Stomach smooth muscle (tissue), 2 donors: ENCODE data around the gene TSHZ1.
"Not testable (repeated sequence)": the region's sequence is repeated elsewhere in the genome, so short reads cannot be mapped to it uniquely, and the experiment has no call there.

Experiments used
- H3K27ac ChIP-seq: one replicate; pipeline ENCODE4 v1.7.0; 2013; ENCODE audit warnings: mild to moderate bottlenecking, low read length, inconsistent platforms
- H3K27me3 ChIP-seq, 2 donors: one replicate each; pipeline ENCODE4 v1.7.0; 2013; ENCODE audit warnings: low read length in 2 of 2; ENCODE audit not compliant: insufficient read depth in 2 of 2, control insufficient read depth in 1 of 2
- H3K36me3 ChIP-seq, 2 donors: one replicate each; pipeline ENCODE4 v1.7.0; 2013; ENCODE audit warnings: low read length in 2 of 2; ENCODE audit not compliant: control insufficient read depth in 2 of 2, insufficient read depth in 2 of 2
- H3K4me1 ChIP-seq: one replicate; pipeline ENCODE4 v1.7.0; 2013; ENCODE audit warnings: low read length; ENCODE audit not compliant: control insufficient read depth, insufficient read depth
- H3K4me3 ChIP-seq, 2 donors: one replicate each; pipeline ENCODE4 v1.7.0; 2013; ENCODE audit warnings: low read length in 2 of 2
- H3K9ac ChIP-seq, 2 donors: one replicate each; pipeline ENCODE4 v1.7.0; 2013; ENCODE audit warnings: low read length in 2 of 2, mild to moderate bottlenecking in 1 of 2
- H3K9me3 ChIP-seq, 2 donors: one replicate each; pipeline ENCODE4 v1.7.0; 2013; ENCODE audit warnings: low read length in 2 of 2; ENCODE audit not compliant: control insufficient read depth in 2 of 2
- donor health status: healthy.
- donor health status: Pancreatic carcinoma.

Gene TSHZ1

DNA sequence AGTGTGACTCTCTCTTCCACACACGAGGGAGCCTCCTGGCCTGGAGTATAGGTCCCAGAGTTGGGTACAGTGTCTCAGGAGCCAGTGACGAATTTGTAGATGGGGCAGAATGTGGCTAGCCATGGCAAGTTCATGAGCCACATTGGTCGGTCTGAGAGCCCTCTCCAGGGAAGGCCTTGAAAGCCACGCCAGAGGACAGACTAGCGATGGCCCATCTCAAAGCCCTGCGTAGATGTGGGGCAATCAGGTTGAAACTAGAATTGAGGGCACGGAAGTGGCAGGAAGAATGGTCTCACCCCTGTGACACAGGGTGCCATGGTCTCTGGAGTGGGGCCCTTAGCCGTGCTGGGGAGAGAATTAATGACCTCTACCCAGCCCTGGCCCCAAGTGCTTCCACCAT is 106.2 kb downstream of the TSHZ1 start:
- no peaks in the 10 kb centered on the region for H3K36me3 ChIP-seq

DNA sequence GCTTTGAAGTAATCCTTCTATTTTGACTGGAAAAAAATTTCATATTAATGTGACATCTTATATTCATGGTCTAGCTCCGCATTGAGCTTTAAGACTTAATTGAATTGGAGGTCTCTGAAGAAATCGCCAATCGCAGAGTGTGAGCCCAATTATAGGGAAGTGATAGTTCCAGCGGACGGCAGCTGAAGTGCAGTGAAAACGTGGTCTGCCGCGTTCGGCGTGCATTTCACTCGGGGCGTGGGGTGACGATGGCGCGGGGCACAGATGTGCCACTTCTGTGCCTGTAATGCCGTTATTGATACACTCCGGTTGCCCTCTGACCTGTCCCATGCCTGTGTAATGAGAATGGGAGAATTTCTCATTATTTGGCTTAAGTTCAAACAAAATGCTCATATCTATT is 106.7 kb downstream of the TSHZ1 start:
- Histone ChIP-seq H3K4me3 (no peak overlapping the region), H3K27ac (no peak overlapping the region), H3K27me3 (no peaks in the 10 kb centered on the region), H3K36me3 (no peaks in the 10 kb centered on the region), H3K4me1 (no peaks in the 10 kb centered on the region), H3K9ac (no peak overlapping the region), H3K9me3 (no peaks in the 10 kb centered on the region)

More for the DNA sequence above, 106.2 kb downstream of the TSHZ1 start:
- no peak overlapping the region for H3K9ac ChIP-seq
- H3K27ac ChIP-seq = no peak overlapping the region
- no peak overlapping the region for H3K4me3 ChIP-seq
- H3K27me3 ChIP-seq = no peaks in the 10 kb centered on the region
- no peaks in the 10 kb centered on the region for H3K9me3 ChIP-seq
- H3K4me1 ChIP-seq = no peaks in the 10 kb centered on the region

DNA sequence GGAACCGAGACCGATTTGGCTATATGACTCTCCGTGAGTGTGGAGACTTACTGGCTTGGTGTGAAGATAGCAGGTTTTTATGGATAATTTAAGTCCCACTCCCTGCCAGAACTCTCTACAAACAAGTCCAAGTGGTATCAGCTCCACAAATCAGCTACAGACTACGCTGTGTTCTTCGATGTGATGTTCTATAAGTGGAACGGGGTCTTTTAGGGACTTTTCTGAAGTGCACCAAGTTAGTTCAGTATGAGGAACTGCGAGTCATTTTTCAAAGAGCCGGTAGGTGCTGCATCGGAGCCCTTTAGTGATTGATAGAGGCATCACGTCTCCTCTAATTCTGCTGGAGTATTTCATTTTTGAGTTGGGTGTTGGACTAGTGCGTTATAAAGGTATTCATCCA is 107.1 kb downstream of the TSHZ1 start:
- H3K27me3 ChIP-seq = no peaks in the 10 kb centered on the region
- no peaks in the 10 kb centered on the region for H3K36me3 ChIP-seq
- H3K9me3 ChIP-seq = no peaks in the 10 kb centered on the region
- no peak overlapping the region for H3K4me3 ChIP-seq
- H3K9ac ChIP-seq = no peak overlapping the region
- H3K27ac ChIP-seq = no peak overlapping the region
- no peaks in the 10 kb centered on the region for H3K4me1 ChIP-seq

GRCh38 chr18:75319905-75320304 is 109.3 kb downstream of the TSHZ1 start:
- H3K9ac ChIP-seq = no peak overlapping the region
- no peaks in the 10 kb centered on the region for H3K4me1 ChIP-seq
- no peaks in the 10 kb centered on the region for H3K9me3 ChIP-seq
- H3K36me3 ChIP-seq = no peaks in the 10 kb centered on the region
- no peak overlapping the region for H3K27ac ChIP-seq
- no peaks in the 10 kb centered on the region for H3K27me3 ChIP-seq
- H3K4me3 ChIP-seq = no peak overlapping the region

GRCh38 chr18:75320506-75320905 is 109.9 kb downstream of the TSHZ1 start:
- no peak overlapping the region for H3K4me3 ChIP-seq
- no peaks in the 10 kb centered on the region for H3K4me1 ChIP-seq
- no peaks in the 10 kb centered on the region for H3K36me3 ChIP-seq
- H3K9me3 ChIP-seq = no peaks in the 10 kb centered on the region
- no peak overlapping the region for H3K27ac ChIP-seq
- H3K27me3 ChIP-seq = no peaks in the 10 kb centered on the region
- H3K9ac ChIP-seq = no peak overlapping the region

GRCh38 chr18:75321431-75321830 is 110.8 kb downstream of the TSHZ1 start:
- Histone ChIP-seq H3K4me3 (no peak overlapping the region), H3K27me3 (no peaks in the 10 kb centered on the region), H3K36me3 (no peaks in the 10 kb centered on the region), H3K9ac (no peak overlapping the region), H3K4me1 (no peaks in the 10 kb centered on the region), H3K9me3 (no peaks in the 10 kb centered on the region), H3K27ac (no peak overlapping the region)

- H3K27ac ChIP-seq = no peak overlapping the region
- H3K9ac ChIP-seq = no peak overlapping the region
- H3K27me3 ChIP-seq = no peaks in the 10 kb centered on the region
- no peaks in the 10 kb centered on the region for H3K4me1 ChIP-seq
- no peaks in the 10 kb centered on the region for H3K9me3 ChIP-seq
- no peaks in the 10 kb centered on the region for H3K36me3 ChIP-seq
- H3K4me3 ChIP-seq = no peak overlapping the region
Observed at GRCh38 chr18:75322206-75322605, 111.6 kb downstream of the TSHZ1 start.

GRCh38 chr18:75323821-75324585 is 113.4 kb downstream of the TSHZ1 start:
- Histone ChIP-seq H3K27ac (no peak overlapping the region), H3K4me3 (no peak overlapping the region), H3K36me3 (no peaks in the 10 kb centered on the region), H3K27me3 (no peaks in the 10 kb centered on the region), H3K4me1 (no peaks in the 10 kb centered on the region), H3K9ac (no peak overlapping the region), H3K9me3 (no peaks in the 10 kb centered on the region)

DNA sequence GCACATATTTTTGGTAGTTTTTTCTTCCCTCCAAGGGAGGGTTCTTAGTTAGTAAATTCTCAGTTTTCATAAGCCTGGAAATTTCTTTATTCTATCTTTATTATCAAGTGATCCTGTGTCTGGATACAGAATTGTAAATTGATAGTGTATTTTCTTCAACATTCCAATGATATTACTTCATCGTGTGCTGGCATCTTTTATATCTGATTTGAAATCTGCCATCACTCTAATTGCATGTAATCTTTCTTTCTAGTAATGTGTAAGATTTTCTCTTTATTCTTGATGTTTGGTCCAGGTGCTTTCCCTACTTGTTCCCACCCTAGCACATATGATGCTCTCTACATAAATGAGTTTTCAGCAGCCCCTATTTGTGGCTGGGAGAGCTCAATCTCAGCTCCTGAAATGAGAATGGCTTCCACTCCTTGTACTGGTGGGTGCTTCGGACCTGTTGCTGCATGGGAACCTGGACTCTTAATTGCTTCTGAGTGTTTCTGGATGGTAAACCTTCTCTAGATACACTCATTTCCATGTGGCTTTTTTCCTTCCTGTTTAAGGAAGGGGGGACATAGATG is 114.2 kb downstream of the TSHZ1 start:
- H3K27ac ChIP-seq = no peak overlapping the region
- H3K36me3 ChIP-seq = no peaks in the 10 kb centered on the region
- no peaks in the 10 kb centered on the region for H3K9me3 ChIP-seq
- H3K4me3 ChIP-seq = no peak overlapping the region
- no peaks in the 10 kb centered on the region for H3K4me1 ChIP-seq
- H3K9ac ChIP-seq = no peak overlapping the region
- no peaks in the 10 kb centered on the region for H3K27me3 ChIP-seq

GRCh38 chr18:75329753-75330152 is 119.2 kb downstream of the TSHZ1 start:
- H3K27me3 ChIP-seq, H3K36me3 ChIP-seq, H3K4me1 ChIP-seq, H3K9me3 ChIP-seq, H3K9ac ChIP-seq, H3K27ac ChIP-seq, H3K4me3 ChIP-seq: not testable (repeated sequence)

DNA sequence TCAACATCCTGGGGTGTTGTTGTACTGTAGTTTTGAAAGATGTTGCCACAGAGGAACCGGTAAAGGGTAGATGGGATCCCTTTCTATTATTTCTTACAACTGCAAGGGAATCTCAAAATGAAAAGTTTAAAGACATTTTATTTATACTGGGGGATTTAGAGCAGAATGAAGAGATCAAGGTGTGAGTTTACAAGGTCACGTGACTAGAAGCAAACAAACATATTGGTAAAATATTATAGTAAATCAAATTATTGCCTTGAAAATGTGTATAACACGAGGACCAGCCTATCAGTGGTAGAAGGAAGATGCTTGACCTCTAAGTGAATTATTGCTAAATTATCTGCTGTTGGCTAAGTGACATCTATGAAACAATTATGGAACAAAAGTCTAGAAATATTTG is 119.7 kb downstream of the TSHZ1 start:
- no peaks in the 10 kb centered on the region for H3K27me3 ChIP-seq
- H3K36me3 ChIP-seq = no peaks in the 10 kb centered on the region
- no peak overlapping the region for H3K4me3 ChIP-seq
- no peaks in the 10 kb centered on the region for H3K4me1 ChIP-seq
- H3K27ac ChIP-seq = no peak overlapping the region
- no peak overlapping the region for H3K9ac ChIP-seq
- H3K9me3 ChIP-seq = no peaks in the 10 kb centered on the region
